Measurements from ENCODE around the gene CALR3. TPM values are rescaled to one million over a fixed set of nuclear protein-coding genes. Genes with fewer than 3 reads are reported as not detected.

CALR3 gene
- total RNA-seq, 2 experiments from 2014 or later = not detected

DNA sequence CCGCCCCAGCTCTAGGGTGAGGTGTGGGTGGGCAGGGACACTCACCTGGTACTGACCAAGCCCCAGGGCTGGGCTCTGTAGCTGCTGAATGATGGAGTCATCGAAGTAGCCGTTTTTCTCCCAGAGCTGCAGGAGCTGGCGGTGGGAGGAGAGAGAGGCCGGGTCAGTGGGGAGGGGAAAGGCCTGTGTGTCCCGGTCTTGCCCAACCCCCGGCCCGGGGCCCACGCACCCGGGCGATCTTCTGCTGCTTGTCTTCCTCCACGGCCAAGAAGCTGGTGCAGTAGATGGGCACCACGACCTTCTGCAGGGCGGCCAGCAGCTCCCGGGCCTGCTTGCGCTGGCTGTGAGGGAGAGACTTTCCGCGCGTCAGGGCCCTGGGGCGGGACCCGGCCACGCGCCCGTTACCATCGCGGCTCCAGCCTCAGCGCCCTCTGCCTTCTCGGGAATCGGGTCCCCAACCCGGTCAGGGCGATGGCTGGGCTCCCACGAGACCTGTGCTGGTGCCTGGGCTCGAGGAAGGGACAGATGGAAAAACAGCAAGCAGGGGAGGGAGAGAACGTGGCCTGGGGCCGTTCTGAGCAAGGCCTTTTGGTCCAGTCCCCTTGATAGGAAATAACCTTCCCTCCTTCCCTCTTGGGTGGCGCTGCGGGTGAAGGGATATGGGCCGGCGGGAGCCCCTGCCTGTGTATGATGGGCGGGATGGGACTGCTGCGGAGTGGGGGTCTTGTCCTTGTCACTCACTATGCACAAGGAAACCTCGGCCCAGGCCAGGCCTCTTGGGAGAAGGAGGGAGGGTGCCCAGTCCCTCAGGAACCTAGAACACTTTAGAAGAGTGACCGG lies 34.8 kb upstream of the CALR3 start:
- no peak overlapping the region for H3K4me3 Mint-ChIP-seq
- intact Hi-C loops (cut with micrococcal nuclease) = no loop called here
- TF ChIP-seq, protein P1, sequence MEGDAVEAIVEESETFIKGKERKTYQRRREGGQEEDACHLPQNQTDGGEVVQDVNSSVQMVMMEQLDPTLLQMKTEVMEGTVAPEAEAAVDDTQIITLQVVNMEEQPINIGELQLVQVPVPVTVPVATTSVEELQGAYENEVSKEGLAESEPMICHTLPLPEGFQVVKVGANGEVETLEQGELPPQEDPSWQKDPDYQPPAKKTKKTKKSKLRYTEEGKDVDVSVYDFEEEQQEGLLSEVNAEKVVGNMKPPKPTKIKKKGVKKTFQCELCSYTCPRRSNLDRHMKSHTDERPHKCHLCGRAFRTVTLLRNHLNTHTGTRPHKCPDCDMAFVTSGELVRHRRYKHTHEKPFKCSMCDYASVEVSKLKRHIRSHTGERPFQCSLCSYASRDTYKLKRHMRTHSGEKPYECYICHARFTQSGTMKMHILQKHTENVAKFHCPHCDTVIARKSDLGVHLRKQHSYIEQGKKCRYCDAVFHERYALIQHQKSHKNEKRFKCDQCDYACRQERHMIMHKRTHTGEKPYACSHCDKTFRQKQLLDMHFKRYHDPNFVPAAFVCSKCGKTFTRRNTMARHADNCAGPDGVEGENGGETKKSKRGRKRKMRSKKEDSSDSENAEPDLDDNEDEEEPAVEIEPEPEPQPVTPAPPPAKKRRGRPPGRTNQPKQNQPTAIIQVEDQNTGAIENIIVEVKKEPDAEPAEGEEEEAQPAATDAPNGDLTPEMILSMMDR (IDR thresholded peaks at IDR 0.05) = no peak
- ATAC-seq = no peak
- peaks cover 54% of the 10 kb centered on the region for H3K36me3 Mint-ChIP-seq (ENCODE audit: low read depth)
- ChIA-PET POLR2A (interaction anchor here (0.7 to 1.3 kb wide), 2 partner anchors 9 to 31 kb away, joined by 3 read pairs; no protein-coding TSS in a partner anchor), CTCF (no interaction called here)
- H3K27me3 Mint-ChIP-seq = no peaks in the 10 kb centered on the region
- H3K9me3 Mint-ChIP-seq = no peaks in the 10 kb centered on the region
- no peak overlapping the region for H3K27ac Mint-ChIP-seq
- no peak for DNase-seq
- no peaks in the 10 kb centered on the region for H3K4me1 Mint-ChIP-seq (ENCODE audit: low read depth)

DNA sequence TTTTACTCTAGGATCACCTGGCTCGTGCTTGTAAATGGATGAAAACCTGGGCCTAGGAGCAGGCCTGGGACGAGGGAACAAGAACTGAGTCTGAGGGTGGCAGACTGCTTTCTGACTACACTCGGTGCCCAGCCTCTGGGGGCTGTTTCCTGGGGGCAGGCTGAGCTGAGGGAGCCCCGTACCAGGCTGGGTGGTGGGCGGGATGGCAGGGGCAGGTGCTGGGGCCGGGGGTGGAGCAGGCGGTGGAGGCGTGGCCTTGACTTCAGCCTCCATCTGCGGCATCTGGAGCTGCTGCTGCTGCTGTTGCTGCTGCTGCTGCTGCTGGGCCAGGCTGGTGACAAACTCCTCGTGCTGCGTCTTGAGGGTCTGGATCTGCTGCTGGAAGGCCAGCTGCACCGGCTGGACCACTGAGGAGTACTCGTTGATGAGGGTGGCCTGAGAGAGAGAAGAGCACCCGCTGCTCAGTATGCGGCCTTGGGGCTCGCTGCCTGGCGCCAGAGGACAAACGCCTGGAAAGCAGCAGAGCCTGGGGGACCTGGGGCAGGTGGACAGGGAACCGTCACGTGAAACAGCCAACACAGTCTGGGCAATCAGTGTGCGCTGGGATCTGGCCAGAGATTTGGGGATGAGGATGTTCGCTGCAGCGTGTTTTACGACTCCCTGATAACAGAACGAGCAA lies 33.6 kb upstream of the CALR3 start:
- Mint-ChIP-seq H3K27me3 (no peaks in the 10 kb centered on the region), H3K9me3 (no peaks in the 10 kb centered on the region), H3K27ac (no peak overlapping the region), H3K36me3 (ENCODE audit: low read depth) (peaks cover 50% of the 10 kb centered on the region), H3K4me3 (no peak overlapping the region), H3K4me1 (ENCODE audit: low read depth) (no peaks in the 10 kb centered on the region)
- TF ChIP-seq, protein P1 (IDR thresholded peaks at IDR 0.05) = no peak
- ChIA-PET POLR2A (interaction anchor here (1.3 to 1.4 kb wide), 3 partner anchors 9 to 12 kb away, joined by 3 read pairs; no protein-coding TSS in a partner anchor), CTCF (interaction anchor here (0.6 kb wide), 1 partner anchor 14 kb away, joined by 3 read pairs; no protein-coding TSS in a partner anchor)
- ATAC-seq = no peak
- no peak for DNase-seq
- intact Hi-C loops (cut with micrococcal nuclease) = no loop called here

GRCh38 chr19:16527971-16528521 lies 32.1 kb upstream of the CALR3 start:
- peaks cover 53% of the 10 kb centered on the region for H3K36me3 Mint-ChIP-seq (ENCODE audit: low read depth)

GRCh38 chr19:16527334-16527935 lies 31.5 kb upstream of the CALR3 start:
- DNase-seq = no peak
- Mint-ChIP-seq H3K9me3 (no peaks in the 10 kb centered on the region), H3K4me3 (no peak overlapping the region), H3K27me3 (no peaks in the 10 kb centered on the region), H3K4me1 (ENCODE audit: low read depth) (no peaks in the 10 kb centered on the region), H3K36me3 (ENCODE audit: low read depth) (peaks cover 53% of the 10 kb centered on the region), H3K27ac (no peak overlapping the region)
- ATAC-seq = no peak
- CTCF ChIA-PET = interaction anchor here (1.7 kb wide), 1 partner anchor 12 kb away, joined by 7 read pairs; no protein-coding TSS in a partner anchor
- TF ChIP-seq, protein P1 (IDR thresholded peaks at IDR 0.05) = no peak
- POLR2A ChIA-PET = interaction anchor here (0.6 to 1.5 kb wide), 7 partner anchors 8 to 102 kb away, joined by 3 to 4 read pairs (median 3); no protein-coding TSS in a partner anchor
- intact Hi-C loops (cut with micrococcal nuclease) = no loop called here

More at GRCh38 chr19:16527971-16528521, 32.1 kb upstream of the CALR3 start:
- H3K4me3 Mint-ChIP-seq = no peak overlapping the region
- no peak overlapping the region for H3K27ac Mint-ChIP-seq
- intact Hi-C loops (cut with micrococcal nuclease) = no loop called here
- ChIA-PET CTCF (interaction anchor here (1.7 kb wide), 1 partner anchor 13 kb away, joined by 7 read pairs; no protein-coding TSS in a partner anchor), POLR2A (interaction anchor here (0.6 to 1.5 kb wide), 5 partner anchors 11 to 102 kb away, joined by 3 to 4 read pairs (median 3); no protein-coding TSS in a partner anchor)
- TF ChIP-seq, protein P1 (IDR thresholded peaks at IDR 0.05) = peak; percentile 52
- H3K9me3 Mint-ChIP-seq = no peaks in the 10 kb centered on the region
- no peaks in the 10 kb centered on the region for H3K27me3 Mint-ChIP-seq
- no peaks in the 10 kb centered on the region for H3K4me1 Mint-ChIP-seq (ENCODE audit: low read depth)
- ATAC-seq = peak; percentile 64
- DNase-seq = peak; percentile 62

Data from activated CD8-positive, alpha-beta T cell treated with anti-CD3 and anti-CD28 coated beads for 36 hours (primary cell).